Breast epithelium (tissue), 3 donors: ENCODE results near the gene ARID4B.

Source experiments
- POLR2A ChIP-seq: fragments of 450-650 bp; IDR thresholded peaks from one replicate; pipeline ENCODE4 v1.6.1; 2016; ENCODE audit warnings: antibody characterized with exemption, mild to moderate bottlenecking, moderate library complexity
- TF ChIP-seq, protein P1 (sequence below), 3 donors: fragments of 450-650 bp; IDR thresholded peaks; one replicate each; pipeline ENCODE4 v1.5.1; 2016 to 2017; ENCODE audit warnings: antibody characterized with exemption in 3 of 3, mild to moderate bottlenecking in 3 of 3, moderate library complexity in 3 of 3

DNA sequence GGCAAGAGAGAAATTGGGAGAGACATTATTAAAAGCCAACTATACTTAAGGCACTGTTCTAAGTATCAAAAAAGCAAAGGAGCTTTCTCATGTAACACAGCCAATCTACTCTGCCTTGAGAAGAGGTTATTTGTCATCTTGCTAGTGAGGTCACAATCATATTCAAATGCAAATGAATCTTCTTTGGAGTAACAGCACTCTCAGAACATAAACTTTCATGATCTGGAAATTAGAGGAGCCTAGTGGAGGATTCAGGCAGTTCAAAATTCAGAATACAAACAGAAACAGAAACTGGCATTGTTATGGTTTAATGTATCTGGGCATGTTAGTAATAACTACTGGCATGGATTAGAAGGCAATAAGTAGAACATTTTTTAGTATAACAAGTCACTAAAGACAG is 57.4 kb downstream of the ARID4B start:
- no peak for TF ChIP-seq POLR2A
- TF ChIP-seq, protein P1, sequence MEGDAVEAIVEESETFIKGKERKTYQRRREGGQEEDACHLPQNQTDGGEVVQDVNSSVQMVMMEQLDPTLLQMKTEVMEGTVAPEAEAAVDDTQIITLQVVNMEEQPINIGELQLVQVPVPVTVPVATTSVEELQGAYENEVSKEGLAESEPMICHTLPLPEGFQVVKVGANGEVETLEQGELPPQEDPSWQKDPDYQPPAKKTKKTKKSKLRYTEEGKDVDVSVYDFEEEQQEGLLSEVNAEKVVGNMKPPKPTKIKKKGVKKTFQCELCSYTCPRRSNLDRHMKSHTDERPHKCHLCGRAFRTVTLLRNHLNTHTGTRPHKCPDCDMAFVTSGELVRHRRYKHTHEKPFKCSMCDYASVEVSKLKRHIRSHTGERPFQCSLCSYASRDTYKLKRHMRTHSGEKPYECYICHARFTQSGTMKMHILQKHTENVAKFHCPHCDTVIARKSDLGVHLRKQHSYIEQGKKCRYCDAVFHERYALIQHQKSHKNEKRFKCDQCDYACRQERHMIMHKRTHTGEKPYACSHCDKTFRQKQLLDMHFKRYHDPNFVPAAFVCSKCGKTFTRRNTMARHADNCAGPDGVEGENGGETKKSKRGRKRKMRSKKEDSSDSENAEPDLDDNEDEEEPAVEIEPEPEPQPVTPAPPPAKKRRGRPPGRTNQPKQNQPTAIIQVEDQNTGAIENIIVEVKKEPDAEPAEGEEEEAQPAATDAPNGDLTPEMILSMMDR (IDR thresholded peaks at IDR 0.05) = no peak
